HG03108 (cell line): Measurements from ENCODE around the gene MARCHF7.
"Not testable (repeated sequence)": the region's sequence is repeated elsewhere in the genome, so short reads cannot be mapped to it uniquely, and the experiment has no call there.

Source experiments
- ATAC-seq: cut with Tn5 transposase; IDR thresholded peaks from one replicate; pipeline ENCODE4 v1.9.1; 2021; ENCODE audit warnings: moderate library complexity; ENCODE audit not compliant: unreplicated experiment

Gene MARCHF7

GRCh38 chr2:159716857-159717256 lies 4.6 kb downstream of the MARCHF7 start:
- ATAC-seq, result no peak

- no peak for ATAC-seq
Measured at GRCh38 chr2:159720676-159721075, 8.4 kb downstream of the MARCHF7 start.

GRCh38 chr2:159722580-159722979 lies 10.3 kb downstream of the MARCHF7 start:
- ATAC-seq, result no peak

GRCh38 chr2:159724795-159725572 lies 12.7 kb downstream of the MARCHF7 start:
- not testable (repeated sequence) for ATAC-seq

GRCh38 chr2:159725713-159726112 lies 13.4 kb downstream of the MARCHF7 start:
- no peak for ATAC-seq

GRCh38 chr2:159728629-159729028 lies 16.3 kb downstream of the MARCHF7 start:
- no peak for ATAC-seq

- no peak for ATAC-seq
Measured at GRCh38 chr2:159735648-159736047, 23.3 kb downstream of the MARCHF7 start.

- ATAC-seq, result no peak
Measured at GRCh38 chr2:159736048-159736447, 23.7 kb downstream of the MARCHF7 start.

- ATAC-seq, result no peak
Measured at GRCh38 chr2:159737292-159737916, 25.1 kb downstream of the MARCHF7 start.

- ATAC-seq, result no peak
Measured at GRCh38 chr2:159737917-159738296, 25.6 kb downstream of the MARCHF7 start.

GRCh38 chr2:159738509-159739390 lies 26.4 kb downstream of the MARCHF7 start:
- ATAC-seq, result no peak

GRCh38 chr2:159742846-159743245 lies 30.5 kb downstream of the MARCHF7 start:
- no peak for ATAC-seq

GRCh38 chr2:159744363-159744762 lies 32.1 kb downstream of the MARCHF7 start:
- ATAC-seq, result no peak

- not testable (repeated sequence) for ATAC-seq
Measured at GRCh38 chr2:159745237-159745636, 32.9 kb downstream of the MARCHF7 start.

- ATAC-seq, result no peak
Measured at GRCh38 chr2:159748089-159748488, 35.8 kb downstream of the MARCHF7 start.

GRCh38 chr2:159750873-159751272 lies 38.6 kb downstream of the MARCHF7 start:
- ATAC-seq, result no peak

- ATAC-seq, result no peak
Measured at GRCh38 chr2:159753797-159754196, 41.5 kb downstream of the MARCHF7 start.

- no peak for ATAC-seq
Measured at GRCh38 chr2:159755014-159755413, 42.7 kb downstream of the MARCHF7 start.

GRCh38 chr2:159755788-159756187 lies 43.5 kb downstream of the MARCHF7 start:
- ATAC-seq, result no peak

GRCh38 chr2:159758239-159758638 lies 45.9 kb downstream of the MARCHF7 start:
- no peak for ATAC-seq

GRCh38 chr2:159758686-159759085 lies 46.4 kb downstream of the MARCHF7 start:
- no peak for ATAC-seq

GRCh38 chr2:159759577-159759976 lies 47.3 kb downstream of the MARCHF7 start:
- ATAC-seq, result no peak
